GM12872 (cell line): ENCODE data around the gene OR5D13.
A peak's percentile ranks its signal among the peaks of the same experiment; 100 is the strongest.

Experiments
- CTCF ChIP-seq: IDR thresholded peaks from 3 replicates; pipeline ENCODE4 v1.5.1; 2011; ENCODE audit warnings: low read depth, mild to moderate bottlenecking, low read length, moderate library complexity; ENCODE audit not compliant: insufficient read depth

OR5D13 gene

GRCh38 chr11:55773138-55773537 is at the start of gene OR5D13:
Gene OR5D13 (plus strand): TSS chr11:55773438. CDS start chr11:55773438, 0 bp downstream.
- no peak for TF ChIP-seq CTCF

GRCh38 chr11:55726715-55727324 is 46.4 kb upstream of the OR5D13 start:
- peak; percentile 40; the same call in 2 of the 3 replicates for TF ChIP-seq CTCF

GRCh38 chr11:55732936-55733335 is 40.3 kb upstream of the OR5D13 start:
- no peak for TF ChIP-seq CTCF

GRCh38 chr11:55791606-55792005 is 18.4 kb downstream of the OR5D13 start:
- TF ChIP-seq CTCF, result no peak

GRCh38 chr11:55793321-55793720 is 20.1 kb downstream of the OR5D13 start:
- TF ChIP-seq CTCF, result no peak

- no peak for TF ChIP-seq CTCF
These were observed 22.0 kb downstream of the OR5D13 start, which contains the start of gene OR5D14 for GRCh38 chr11:55795256-55795655. Gene OR5D14 (plus strand): TSS chr11:55795556. CDS start chr11:55795556, 0 bp downstream.

GRCh38 chr11:55806248-55806647 is 33.0 kb downstream of the OR5D13 start:
- no peak for TF ChIP-seq CTCF
